Activated naive CD4-positive, alpha-beta T cell treated with anti-CD3 and anti-CD28 coated beads, Interleukin-2, amount 10 ng/mL, durations not matched to agents 7 days and 5 days (primary cell): ENCODE data around the gene PCSK2.

Source experiments
- CTCF ChIA-PET: fragments of 350-600 bp; sonication (Branson Sonifier 250); formaldehyde crosslinking; loops from one replicate; lab custom pipeline; 2021; ENCODE audit warnings: antibody characterized with exemption; lab: Charles Lee
- DNase-seq: peaks from one replicate; pipeline ENCODE4 v3.0.0-alpha.2; 2020
- H3K27ac Mint-ChIP-seq: one replicate; pipeline ENCODE4 v1.8.0; 2021; ENCODE audit warnings: mild to moderate bottlenecking, moderate library complexity, mixed read lengths
- H3K27me3 Mint-ChIP-seq: one replicate; pipeline ENCODE4 v1.8.0; 2021; ENCODE audit warnings: mild to moderate bottlenecking, mixed read lengths
- H3K36me3 Mint-ChIP-seq: one replicate; pipeline ENCODE4 v1.8.0; 2021; ENCODE audit warnings: mixed read lengths
- H3K4me1 Mint-ChIP-seq: one replicate; pipeline ENCODE4 v1.8.0; 2021; ENCODE audit warnings: mixed read lengths
- H3K4me3 Mint-ChIP-seq: one replicate; pipeline ENCODE4 v1.8.0; 2021; ENCODE audit warnings: mild to moderate bottlenecking, moderate library complexity, mixed read lengths
- H3K9me3 Mint-ChIP-seq: one replicate; pipeline ENCODE4 v1.8.0; 2021; ENCODE audit warnings: mixed read lengths

The PCSK2 gene

GRCh38 chr20:17468073-17468840 is 241.4 kb downstream of the PCSK2 start:
- no peak for DNase-seq
- Mint-ChIP-seq H3K4me3 (no peak overlapping the region), H3K27me3 (peaks cover 5% of the 10 kb centered on the region), H3K27ac (no peak overlapping the region), H3K4me1 (no peaks in the 10 kb centered on the region), H3K36me3 (no peaks in the 10 kb centered on the region), H3K9me3 (no peaks in the 10 kb centered on the region)
- CTCF ChIA-PET = interaction anchor here (0.6 kb wide), 1 partner anchor 35 kb away, joined by 3 read pairs; no protein-coding TSS in a partner anchor

- Mint-ChIP-seq H3K4me1 (no peaks in the 10 kb centered on the region), H3K4me3 (no peak overlapping the region), H3K27me3 (peaks cover 5% of the 10 kb centered on the region), H3K27ac (no peak overlapping the region), H3K36me3 (no peaks in the 10 kb centered on the region), H3K9me3 (no peaks in the 10 kb centered on the region)
- DNase-seq = no peak
- CTCF ChIA-PET = no interaction called here
These were observed 242.6 kb downstream of the PCSK2 start for GRCh38 chr20:17469246-17470030.

GRCh38 chr20:17470521-17470920 is 243.7 kb downstream of the PCSK2 start:
- H3K4me3 Mint-ChIP-seq = no peak overlapping the region
- H3K27me3 Mint-ChIP-seq = peaks cover 5% of the 10 kb centered on the region
- no peaks in the 10 kb centered on the region for H3K9me3 Mint-ChIP-seq
- H3K27ac Mint-ChIP-seq = peak overlapping the region; percentile 21
- no peaks in the 10 kb centered on the region for H3K4me1 Mint-ChIP-seq
- no peak for DNase-seq
- no peaks in the 10 kb centered on the region for H3K36me3 Mint-ChIP-seq
- CTCF ChIA-PET = no interaction called here

GRCh38 chr20:17470973-17471372 is 244.1 kb downstream of the PCSK2 start:
- Mint-ChIP-seq H3K4me3 (no peak overlapping the region), H3K27me3 (peaks cover 8% of the 10 kb centered on the region), H3K27ac (no peak overlapping the region), H3K36me3 (no peaks in the 10 kb centered on the region), H3K4me1 (no peaks in the 10 kb centered on the region), H3K9me3 (no peaks in the 10 kb centered on the region)
- no peak for DNase-seq
- CTCF ChIA-PET = no interaction called here

GRCh38 chr20:17471606-17472187 is 244.9 kb downstream of the PCSK2 start:
- Mint-ChIP-seq H3K4me1 (no peaks in the 10 kb centered on the region), H3K27ac (no peak overlapping the region), H3K4me3 (no peak overlapping the region), H3K36me3 (no peaks in the 10 kb centered on the region), H3K27me3 (peaks cover 9% of the 10 kb centered on the region), H3K9me3 (no peaks in the 10 kb centered on the region)
- CTCF ChIA-PET = no interaction called here
- no peak for DNase-seq

GRCh38 chr20:17473659-17474058 is 246.8 kb downstream of the PCSK2 start:
- Mint-ChIP-seq H3K27me3 (peaks cover 9% of the 10 kb centered on the region), H3K4me1 (no peaks in the 10 kb centered on the region), H3K36me3 (no peaks in the 10 kb centered on the region), H3K27ac (no peak overlapping the region), H3K4me3 (no peak overlapping the region), H3K9me3 (no peaks in the 10 kb centered on the region)
- no peak for DNase-seq
- CTCF ChIA-PET = no interaction called here

- no peak for DNase-seq
- H3K27me3 Mint-ChIP-seq = peaks cover 22% of the 10 kb centered on the region
- H3K4me1 Mint-ChIP-seq = no peaks in the 10 kb centered on the region
- H3K9me3 Mint-ChIP-seq = no peaks in the 10 kb centered on the region
- CTCF ChIA-PET = no interaction called here
- no peak overlapping the region for H3K4me3 Mint-ChIP-seq
- no peaks in the 10 kb centered on the region for H3K36me3 Mint-ChIP-seq
- no peak overlapping the region for H3K27ac Mint-ChIP-seq
These were observed 252.3 kb downstream of the PCSK2 start for GRCh38 chr20:17479063-17479657.

GRCh38 chr20:17480696-17481095 is 253.9 kb downstream of the PCSK2 start:
- Mint-ChIP-seq H3K9me3 (no peaks in the 10 kb centered on the region), H3K36me3 (no peaks in the 10 kb centered on the region), H3K4me3 (no peak overlapping the region), H3K27ac (no peak overlapping the region), H3K27me3 (peaks cover 27% of the 10 kb centered on the region), H3K4me1 (no peaks in the 10 kb centered on the region)
- DNase-seq = no peak
- CTCF ChIA-PET = no interaction called here

- H3K9me3 Mint-ChIP-seq = no peaks in the 10 kb centered on the region
- H3K4me3 Mint-ChIP-seq = no peak overlapping the region
- CTCF ChIA-PET = interaction anchor here (0.6 kb wide), 1 partner anchor 24 kb away, joined by 3 read pairs; no protein-coding TSS in a partner anchor
These were observed 254.8 kb downstream of the PCSK2 start for GRCh38 chr20:17481661-17482060.

GRCh38 chr20:17482536-17482935 is 255.7 kb downstream of the PCSK2 start:
- H3K27me3 Mint-ChIP-seq = peaks cover 38% of the 10 kb centered on the region
- no peaks in the 10 kb centered on the region for H3K36me3 Mint-ChIP-seq
- no peak overlapping the region for H3K27ac Mint-ChIP-seq
- no peak overlapping the region for H3K4me3 Mint-ChIP-seq
- no peak for DNase-seq
- no peaks in the 10 kb centered on the region for H3K4me1 Mint-ChIP-seq
- CTCF ChIA-PET = no interaction called here
- no peaks in the 10 kb centered on the region for H3K9me3 Mint-ChIP-seq

More at GRCh38 chr20:17481661-17482060, 254.8 kb downstream of the PCSK2 start:
- no peak for DNase-seq
- Mint-ChIP-seq H3K27me3 (peaks cover 29% of the 10 kb centered on the region), H3K27ac (no peak overlapping the region), H3K36me3 (no peaks in the 10 kb centered on the region), H3K4me1 (no peaks in the 10 kb centered on the region)

GRCh38 chr20:17485017-17485416 is 258.2 kb downstream of the PCSK2 start:
- H3K27me3 Mint-ChIP-seq = peaks cover 42% of the 10 kb centered on the region
- no peak for DNase-seq
- no peaks in the 10 kb centered on the region for H3K9me3 Mint-ChIP-seq
- H3K27ac Mint-ChIP-seq = no peak overlapping the region
- no peaks in the 10 kb centered on the region for H3K36me3 Mint-ChIP-seq
- H3K4me3 Mint-ChIP-seq = no peak overlapping the region
- CTCF ChIA-PET = no interaction called here
- H3K4me1 Mint-ChIP-seq = no peaks in the 10 kb centered on the region

GRCh38 chr20:17488916-17489600 is 262.2 kb downstream of the PCSK2 start:
- no peaks in the 10 kb centered on the region for H3K36me3 Mint-ChIP-seq
- H3K4me1 Mint-ChIP-seq = no peaks in the 10 kb centered on the region
- H3K4me3 Mint-ChIP-seq = no peak overlapping the region
- peaks cover 39% of the 10 kb centered on the region for H3K27me3 Mint-ChIP-seq
- CTCF ChIA-PET = no interaction called here
- no peak for DNase-seq
- H3K9me3 Mint-ChIP-seq = no peaks in the 10 kb centered on the region
- no peak overlapping the region for H3K27ac Mint-ChIP-seq

- no peaks in the 10 kb centered on the region for H3K36me3 Mint-ChIP-seq
- no peak overlapping the region for H3K4me3 Mint-ChIP-seq
- no peak overlapping the region for H3K27ac Mint-ChIP-seq
- DNase-seq = no peak
- no peaks in the 10 kb centered on the region for H3K4me1 Mint-ChIP-seq
- CTCF ChIA-PET = no interaction called here
- H3K27me3 Mint-ChIP-seq = peaks cover 42% of the 10 kb centered on the region
- no peaks in the 10 kb centered on the region for H3K9me3 Mint-ChIP-seq
These were observed 263.7 kb downstream of the PCSK2 start for GRCh38 chr20:17490501-17490900.

- DNase-seq = no peak
- no peak overlapping the region for H3K4me3 Mint-ChIP-seq
- H3K36me3 Mint-ChIP-seq = no peaks in the 10 kb centered on the region
- CTCF ChIA-PET = no interaction called here
- H3K27ac Mint-ChIP-seq = no peak overlapping the region
- H3K9me3 Mint-ChIP-seq = no peaks in the 10 kb centered on the region
- no peaks in the 10 kb centered on the region for H3K4me1 Mint-ChIP-seq
- peaks cover 48% of the 10 kb centered on the region for H3K27me3 Mint-ChIP-seq
These were observed 264.2 kb downstream of the PCSK2 start for GRCh38 chr20:17491041-17491440.
